ENCODE data around the gene LRRC2. TPM values are rescaled to one million over a fixed set of nuclear protein-coding genes. Genes with fewer than 3 reads are reported as not detected.

Gene LRRC2
- total and polyA plus RNA-seq, 2 donors (not counting 3 experiments of a cell fraction or from before 2014, with no cell fraction given) = 0.14 to 0.73 TPM

DNA sequence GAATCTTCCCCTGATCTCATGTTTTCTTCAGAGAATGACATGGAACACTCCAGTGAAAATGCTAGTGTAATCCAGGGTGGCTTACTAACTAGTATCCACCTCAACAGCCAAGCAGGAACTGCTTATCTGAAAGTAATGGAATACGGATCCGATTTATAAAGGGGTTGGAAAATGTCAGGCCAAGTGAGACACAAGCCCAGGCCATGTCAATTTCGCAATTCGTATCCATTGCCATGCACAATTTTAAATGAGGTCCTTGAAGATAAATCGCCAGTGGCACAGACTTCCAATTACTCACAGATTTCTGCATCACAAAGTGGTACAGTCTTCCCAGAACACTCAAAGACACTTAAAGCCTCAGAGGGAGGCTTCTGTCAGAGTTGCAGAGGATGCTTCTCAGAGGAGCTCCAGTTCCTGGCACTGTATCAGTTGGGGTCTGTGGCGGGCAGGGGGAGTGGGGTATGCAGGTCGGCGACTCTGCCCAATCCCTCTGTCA is 29.8 kb upstream of the LRRC2 start:
- FAIRE-seq = no peak
- Histone ChIP-seq H3K4me1 (ENCODE audit: control insufficient read depth, extremely low read depth, insufficient read depth, low read length) (no peaks in the 10 kb centered on the region), H3K27ac (ENCODE audit: insufficient read depth, low read depth, low read length) (no peak overlapping the region), H3K9me3 (replicated peaks; ENCODE audit: control insufficient read depth, insufficient read depth, low read length) (no peaks in the 10 kb centered on the region), H3K27me3 (ENCODE audit: control insufficient read depth in 2 of 2, insufficient read depth in 2 of 2, low read length in 2 of 2) (peaks cover 0 to 2% of the 10 kb centered on the region in 2 experiments), H3K4me2 (ENCODE audit: insufficient read depth, low read length) (no peak overlapping the region), H3K36me3 (ENCODE audit: control insufficient read depth in 2 of 2, extremely low read depth in 1 of 2, insufficient read depth in 2 of 2, low read length in 2 of 2) (no peaks in the 10 kb centered on the region), H3K79me2 (ENCODE audit: control insufficient read depth, insufficient read depth, low read length) (no peaks in the 10 kb centered on the region), H2AFZ (ENCODE audit: low read depth, low read length) (no peak overlapping the region), H3K9me1 (replicated peaks; ENCODE audit: control insufficient read depth, extremely low read depth, insufficient read depth, low read length) (no peaks in the 10 kb centered on the region), H3K4me3 (replicated peaks in 1 of 3; ENCODE audit: insufficient read depth in 1 of 3, low read depth in 1 of 3, low read length in 3 of 3) (no peak overlapping the region), H4K20me1 (replicated peaks; ENCODE audit: control insufficient read depth, extremely low read depth, insufficient read depth, low read length) (no peaks in the 10 kb centered on the region), H3K9ac (replicated peaks; ENCODE audit: extremely low read depth, insufficient read depth, low read length) (no peak overlapping the region)
- no peak for DNase-seq (ENCODE audit: low read depth, low spot score)
- BruUV-seq (replicated peaks) = no TSS peak
- dilution Hi-C loops (cut with MboI; ENCODE audit: extremely low pct_ligation_motif_present, low sequenced_read_pairs) = no loop called here
- POLR2A ChIA-PET = no interaction called here
- intact Hi-C loops (cut with micrococcal nuclease) = no loop called here
- CTCF ChIA-PET = no interaction called here
- TF ChIP-seq EZH2 (IDR thresholded peaks at IDR 0.05; ENCODE audit: borderline replicate concordance, low read depth, low read length, severe bottlenecking) (no peak), POLR2A (IDR thresholded peaks at IDR 0.05; ENCODE audit: low read depth, low read length) (no peak), MYC (IDR thresholded peaks at IDR 0.05; ENCODE audit: low read depth, low read length) (no peak), GATA2 (IDR thresholded peaks at IDR 0.05; ENCODE audit: insufficient read depth, insufficient read length, low read depth, low read length) (no peak), POLR2AphosphoS5 (IDR thresholded peaks at IDR 0.05; ENCODE audit: insufficient read depth, low read depth, low read length) (no peak)
- TF ChIP-seq, protein P1, sequence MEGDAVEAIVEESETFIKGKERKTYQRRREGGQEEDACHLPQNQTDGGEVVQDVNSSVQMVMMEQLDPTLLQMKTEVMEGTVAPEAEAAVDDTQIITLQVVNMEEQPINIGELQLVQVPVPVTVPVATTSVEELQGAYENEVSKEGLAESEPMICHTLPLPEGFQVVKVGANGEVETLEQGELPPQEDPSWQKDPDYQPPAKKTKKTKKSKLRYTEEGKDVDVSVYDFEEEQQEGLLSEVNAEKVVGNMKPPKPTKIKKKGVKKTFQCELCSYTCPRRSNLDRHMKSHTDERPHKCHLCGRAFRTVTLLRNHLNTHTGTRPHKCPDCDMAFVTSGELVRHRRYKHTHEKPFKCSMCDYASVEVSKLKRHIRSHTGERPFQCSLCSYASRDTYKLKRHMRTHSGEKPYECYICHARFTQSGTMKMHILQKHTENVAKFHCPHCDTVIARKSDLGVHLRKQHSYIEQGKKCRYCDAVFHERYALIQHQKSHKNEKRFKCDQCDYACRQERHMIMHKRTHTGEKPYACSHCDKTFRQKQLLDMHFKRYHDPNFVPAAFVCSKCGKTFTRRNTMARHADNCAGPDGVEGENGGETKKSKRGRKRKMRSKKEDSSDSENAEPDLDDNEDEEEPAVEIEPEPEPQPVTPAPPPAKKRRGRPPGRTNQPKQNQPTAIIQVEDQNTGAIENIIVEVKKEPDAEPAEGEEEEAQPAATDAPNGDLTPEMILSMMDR (IDR thresholded peaks at IDR 0.05; ENCODE audit: extremely low read depth in 1 of 2, insufficient read depth in 1 of 2, low read depth in 1 of 2, low read length in 2 of 2) = no peak
- TF ChIP-seq, protein P2, sequence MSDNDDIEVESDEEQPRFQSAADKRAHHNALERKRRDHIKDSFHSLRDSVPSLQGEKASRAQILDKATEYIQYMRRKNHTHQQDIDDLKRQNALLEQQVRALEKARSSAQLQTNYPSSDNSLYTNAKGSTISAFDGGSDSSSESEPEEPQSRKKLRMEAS (IDR thresholded peaks at IDR 0.05; ENCODE audit: insufficient read depth, insufficient read length) = no peak
